SU-DHL-6 (cell line): ENCODE results near the gene CALML3.

Experiments
- CTCF ChIP-seq: fragments of 200-600 bp; sonication (generic); IDR thresholded peaks from one replicate; pipeline ENCODE4 v1.5.1; 2017; ENCODE audit warnings: antibody characterized with exemption, mild to moderate bottlenecking, low read length, moderate library complexity; ENCODE audit not compliant: insufficient read depth, poor library complexity, severe bottlenecking
- EZH2phosphoT487 ChIP-seq: fragments of 200-600 bp; sonication (generic), shearing (Covaris generic); conservative IDR thresholded peaks from 2 replicates; pipeline ENCODE4 v1.6.1; 2018; ENCODE audit warnings: mild to moderate bottlenecking, antibody characterized with exemption, low read length, moderate library complexity, mixed read lengths

- TF ChIP-seq CTCF (no peak), EZH2phosphoT487 (no peak)
These were observed 42.7 kb downstream of the CALML3 start for GRCh38 chr10:5567477-5567876.
